CD4-positive, alpha-beta memory T cell (primary cell): ENCODE results near the gene EIF1AY. TPM values are rescaled to one million over a fixed set of nuclear protein-coding genes. Genes with fewer than 3 reads are reported as not detected.
"Not testable (repeated sequence)": the region's sequence is repeated elsewhere in the genome, so short reads cannot be mapped to it uniquely, and the experiment has no call there.

Experiments
- CTCF ChIA-PET: fragments of 350-600 bp; sonication (Branson Sonifier 250); formaldehyde crosslinking; loops from one replicate; lab custom pipeline; 2021; ENCODE audit warnings: inconsistent platforms; ENCODE audit not compliant: partially characterized antibody; lab: Charles Lee
- POLR2A ChIA-PET: fragments of 350-600 bp; sonication (Branson Sonifier 250); formaldehyde crosslinking; loops from one replicate; lab custom pipeline; 2021; ENCODE audit not compliant: partially characterized antibody; lab: Charles Lee
- DNase-seq, 5 donors: peaks; one replicate each; pipeline versions ENCODE4 v3.0.0 to v3.0.0-alpha.2; 2020 to 2022; ENCODE audit warnings: mixed read lengths in 1 of 5
- H3K27ac ChIP-seq: one replicate; pipeline ENCODE4 v1.7.0; 2013; ENCODE audit warnings: low read depth, low read length
- H3K27me3 ChIP-seq: 2 replicates; pipeline ENCODE4 v1.7.0; 2013; ENCODE audit warnings: mild to moderate bottlenecking, low read length, moderate library complexity; ENCODE audit not compliant: insufficient read depth
- H3K36me3 ChIP-seq: 2 replicates; pipeline ENCODE4 v1.7.0; 2013; ENCODE audit warnings: mild to moderate bottlenecking, low read length, moderate library complexity; ENCODE audit not compliant: insufficient read depth
- H3K4me1 ChIP-seq: 2 replicates; pipeline ENCODE4 v1.7.0; 2013; ENCODE audit warnings: mild to moderate bottlenecking, low read length, moderate library complexity; ENCODE audit not compliant: insufficient read depth
- H3K4me3 ChIP-seq, 2 donors: one replicate each; pipeline ENCODE4 v1.7.0; 2013; ENCODE audit warnings: low read length in 2 of 2, mild to moderate bottlenecking in 1 of 2
- H3K9me3 ChIP-seq, 2 donors: one replicate each; pipeline ENCODE4 v1.7.0; 2013; ENCODE audit warnings: low read length in 2 of 2, control low read depth in 1 of 2; ENCODE audit not compliant: control insufficient read depth in 1 of 2
- H3K27ac Mint-ChIP-seq, 7 donors: one replicate each; pipeline ENCODE4 v1.8.0; 2020 to 2021; ENCODE audit warnings: mixed read lengths in 7 of 7, mild to moderate bottlenecking in 6 of 7, inconsistent platforms in 3 of 7, moderate library complexity in 3 of 7
- H3K27me3 Mint-ChIP-seq, 2 donors: one replicate each; pipeline ENCODE4 v1.8.0; 2020 to 2021; ENCODE audit warnings: mixed read lengths in 2 of 2
- H3K36me3 Mint-ChIP-seq, 2 donors: one replicate each; pipeline ENCODE4 v1.8.0; 2020 to 2021; ENCODE audit warnings: mixed read lengths in 2 of 2, inconsistent platforms in 1 of 2, mild to moderate bottlenecking in 1 of 2
- H3K4me1 Mint-ChIP-seq, 4 donors: one replicate each; pipeline ENCODE4 v1.8.0; 2020 to 2021; ENCODE audit warnings: mixed read lengths in 4 of 4, mild to moderate bottlenecking in 1 of 4
- H3K4me3 Mint-ChIP-seq, 8 donors: one replicate each; pipeline ENCODE4 v1.8.0; 2020 to 2021; ENCODE audit warnings: mixed read lengths in 8 of 8, mild to moderate bottlenecking in 7 of 8, moderate library complexity in 6 of 8, inconsistent platforms in 3 of 8
- H3K9me3 Mint-ChIP-seq, 8 donors: one replicate each; pipeline ENCODE4 v1.8.0; 2020 to 2021; ENCODE audit warnings: mixed read lengths in 8 of 8, mild to moderate bottlenecking in 5 of 8, inconsistent platforms in 3 of 8, moderate library complexity in 1 of 8
- intact Hi-C: fragments of 100-400 bp; cut with micrococcal nuclease; formaldehyde crosslinking; loops from one replicate; pipeline ENCODE4 v1.15.1; 2023
- polyA plus RNA-seq, 2 donors: library from polyadenylated mRNA; unstranded; fragments of 300-500 nt; fragmentation: Illumina TruSeq; gene quantifications; one replicate each; pipeline ENCODE4 v1.2.3, GENCODE V29; 2021
- total RNA-seq, 2 experiments: library from RNA; stranded (reverse); gene quantifications; one replicate each; pipeline ENCODE4 v1.2.3, GENCODE V29; 2021

EIF1AY gene
- total and polyA plus RNA-seq, 4 experiments from 2014 or later: 37.6 to 37.7 TPM; not detected in 2

- Histone ChIP-seq H3K4me3 (no peak overlapping the region), H3K36me3 (no peaks in the 10 kb centered on the region), H3K27me3 (no peaks in the 10 kb centered on the region), H3K4me1 (no peaks in the 10 kb centered on the region), H3K9me3 (no peaks in the 10 kb centered on the region), H3K27ac (no peak overlapping the region)
- intact Hi-C loops: no loop called here
- Mint-ChIP-seq H3K4me1 (no peaks in the 10 kb centered on the region), H3K9me3 (no peaks in the 10 kb centered on the region), H3K27ac (no peak overlapping the region), H3K4me3 (no peak overlapping the region), H3K27me3 (no peaks in the 10 kb centered on the region), H3K36me3 (no peaks in the 10 kb centered on the region)
- CTCF ChIA-PET: no interaction called here
- no peak for DNase-seq
- POLR2A ChIA-PET: no interaction called here
These were observed 23.7 kb upstream of the EIF1AY start for GRCh38 chrY:20551840-20552239.

- POLR2A ChIA-PET, H3K27ac Mint-ChIP-seq, H3K36me3 ChIP-seq, H3K4me1 ChIP-seq, intact Hi-C loops, H3K27ac ChIP-seq, H3K4me3 Mint-ChIP-seq, CTCF ChIA-PET, H3K4me1 Mint-ChIP-seq, H3K27me3 Mint-ChIP-seq, DNase-seq, H3K27me3 ChIP-seq, H3K4me3 ChIP-seq, H3K36me3 Mint-ChIP-seq, H3K9me3 Mint-ChIP-seq, H3K9me3 ChIP-seq: not testable (repeated sequence)
These were observed 22.7 kb upstream of the EIF1AY start for GRCh38 chrY:20552764-20553323.

- H3K4me3 Mint-ChIP-seq: no peak overlapping the region
- H3K27me3 Mint-ChIP-seq: no peaks in the 10 kb centered on the region
- no peaks in the 10 kb centered on the region for H3K36me3 Mint-ChIP-seq
- DNase-seq: no peak
- ChIA-PET CTCF (interaction anchor here (1.1 kb wide), 1 partner anchor 332 kb away, joined by 3 read pairs; no protein-coding TSS in a partner anchor), POLR2A (no interaction called here)
- no peaks in the 10 kb centered on the region for H3K4me1 Mint-ChIP-seq
- Histone ChIP-seq H3K9me3 (no peaks in the 10 kb centered on the region), H3K4me1 (no peaks in the 10 kb centered on the region), H3K4me3 (no peak overlapping the region), H3K27ac (no peak overlapping the region), H3K36me3 (no peaks in the 10 kb centered on the region), H3K27me3 (no peaks in the 10 kb centered on the region)
- H3K9me3 Mint-ChIP-seq: no peaks in the 10 kb centered on the region
- intact Hi-C loops: loop anchor here (5.0 kb wide), 2 partner anchors 536 to 626 kb away; no protein-coding TSS in a partner anchor
- no peak overlapping the region for H3K27ac Mint-ChIP-seq
These were observed 19.8 kb upstream of the EIF1AY start for GRCh38 chrY:20555820-20556219.

- intact Hi-C loops: loop anchor here (2.0 to 5.0 kb wide), 4 partner anchors 16 to 1126 kb away; partner anchors contain the start of gene EIF1AY
- H3K36me3 Mint-ChIP-seq: no peaks in the 10 kb centered on the region
- no peaks in the 10 kb centered on the region for H3K27me3 Mint-ChIP-seq
These were observed 16.9 kb upstream of the EIF1AY start for GRCh38 chrY:20558677-20559076.

GRCh38 chrY:20559873-20560512, 15.6 kb upstream of the EIF1AY start:
- Histone ChIP-seq H3K4me3 (no peak overlapping the region), H3K4me1 (no peaks in the 10 kb centered on the region), H3K36me3 (no peaks in the 10 kb centered on the region), H3K9me3 (no peaks in the 10 kb centered on the region), H3K27me3 (no peaks in the 10 kb centered on the region), H3K27ac (no peak overlapping the region)
- POLR2A ChIA-PET: no interaction called here
- Mint-ChIP-seq H3K36me3 (no peaks in the 10 kb centered on the region), H3K27ac (no peak overlapping the region), H3K4me1 (no peaks in the 10 kb centered on the region), H3K27me3 (no peaks in the 10 kb centered on the region), H3K4me3 (no peak overlapping the region), H3K9me3 (no peaks in the 10 kb centered on the region)
- CTCF ChIA-PET: interaction anchor here (0.9 to 1.5 kb wide), 3 partner anchors 10 to 623 kb away, joined by 3 to 5 read pairs (median 4); no protein-coding TSS in a partner anchor
- no peak for DNase-seq
- intact Hi-C loops: loop anchor here (2.0 to 5.0 kb wide), 4 partner anchors 15 to 1127 kb away; partner anchors contain the start of gene EIF1AY

More at GRCh38 chrY:20558677-20559076, 16.9 kb upstream of the EIF1AY start:
- Histone ChIP-seq H3K9me3 (no peaks in the 10 kb centered on the region), H3K4me1 (no peaks in the 10 kb centered on the region), H3K27ac (no peak overlapping the region), H3K36me3 (no peaks in the 10 kb centered on the region), H3K27me3 (no peaks in the 10 kb centered on the region), H3K4me3 (no peak overlapping the region)
- Mint-ChIP-seq H3K9me3 (no peaks in the 10 kb centered on the region), H3K4me1 (no peaks in the 10 kb centered on the region), H3K4me3 (no peak overlapping the region), H3K27ac (no peak overlapping the region)
- POLR2A ChIA-PET: no interaction called here
- CTCF ChIA-PET: no interaction called here
- no peak for DNase-seq

- H3K27me3 ChIP-seq: no peaks in the 10 kb centered on the region
- Mint-ChIP-seq H3K27me3 (no peaks in the 10 kb centered on the region), H3K9me3 (no peaks in the 10 kb centered on the region), H3K36me3 (peaks cover 0 to 8% of the 10 kb centered on the region in 2 donors), H3K4me1 (peaks cover 0 to 24% (median 5%) of the 10 kb centered on the region in 4 donors), H3K27ac (peak overlapping the region in 1 of 7 donors; percentile 22), H3K4me3 (no peak overlapping the region)
- DNase-seq: no peak
- H3K36me3 ChIP-seq: no peaks in the 10 kb centered on the region
- peaks cover 11% of the 10 kb centered on the region for H3K4me1 ChIP-seq
- H3K27ac ChIP-seq: no peak overlapping the region
- POLR2A ChIA-PET: no interaction called here
- CTCF ChIA-PET: no interaction called here
- H3K9me3 ChIP-seq: no peaks in the 10 kb centered on the region
- H3K4me3 ChIP-seq: no peak overlapping the region
- intact Hi-C loops: loop anchor here (10.0 kb wide), 3 partner anchors 173 to 453 kb away; no protein-coding TSS in a partner anchor
These were observed 4.3 kb upstream of the EIF1AY start for GRCh38 chrY:20571306-20571705.

- POLR2A ChIA-PET: interaction anchor here (0.8 to 2.4 kb wide), 11 partner anchors 9 to 1078 kb away, joined by 3 to 11 read pairs (median 5); partner anchors contain the start of gene KDM5D
- CTCF ChIA-PET: no interaction called here
- H3K9me3 Mint-ChIP-seq: no peaks in the 10 kb centered on the region
These were observed 930 bp downstream of the EIF1AY start for GRCh38 chrY:20576506-20576905.

More at GRCh38 chrY:20576506-20576905, 930 bp downstream of the EIF1AY start:
- H3K27me3 ChIP-seq: no peaks in the 10 kb centered on the region
- no peaks in the 10 kb centered on the region for H3K36me3 ChIP-seq
- H3K4me1 Mint-ChIP-seq: peaks cover 0 to 39% (median 9%) of the 10 kb centered on the region in 4 donors
- peak overlapping the region in 2 of 8 donors; percentile 93 for H3K4me3 Mint-ChIP-seq
- intact Hi-C loops: loop anchor here (5.0 to 10.0 kb wide), 4 partner anchors 168 to 1074 kb away; no protein-coding TSS in a partner anchor
- DNase-seq: no peak
- peak overlapping the region; percentile 85 for H3K27ac ChIP-seq
- H3K36me3 Mint-ChIP-seq: peaks cover 0 to 23% of the 10 kb centered on the region in 2 donors
- H3K9me3 ChIP-seq: no peaks in the 10 kb centered on the region
- peak overlapping the region in 2 of 7 donors; percentile 98 for H3K27ac Mint-ChIP-seq
- peak overlapping the region; percentile 75 to 91 for H3K4me3 ChIP-seq
- peaks cover 30% of the 10 kb centered on the region for H3K4me1 ChIP-seq
- no peaks in the 10 kb centered on the region for H3K27me3 Mint-ChIP-seq
